OCI-LY7 (cell line): Measurements from ENCODE around the gene TMA7B. TPM values are rescaled to one million over a fixed set of nuclear protein-coding genes. Genes with fewer than 3 reads are reported as not detected.

ENCODE experiments used
- BruUV-seq: library from RNA; stranded (reverse); fragments of 400-500 nt; replicated peaks from 2 replicates; lab custom pipeline; 2021; lab: Mats Ljungman, UMichigan
- CTCF ChIA-PET: fragments of 300-600 bp; sonication (Branson Sonifier 250); formaldehyde crosslinking; loops from one replicate; lab custom pipeline; 2022; ENCODE audit warnings: antibody characterized with exemption; ENCODE audit not compliant: unreplicated experiment; lab: Charles Lee
- POLR2A ChIA-PET: fragments of 300-600 bp; sonication (Branson Sonifier 250); formaldehyde crosslinking; loops from one replicate; lab custom pipeline; 2022; ENCODE audit warnings: antibody characterized with exemption; lab: Charles Lee
- DNase-seq: peaks from one replicate; pipeline ENCODE4 v3.0.0-alpha.2; 2015; ENCODE audit warnings: low spot score
- H2AFZ ChIP-seq: fragments of 200-600 bp; sonication (generic), shearing (Covaris generic); 2 replicates; pipeline ENCODE4 v1.6.1; 2014; ENCODE audit warnings: mild to moderate bottlenecking, antibody characterized with exemption, low read length, moderate library complexity
- H3K27ac ChIP-seq: fragments of 200-600 bp; sonication (generic); 2 replicates; pipeline ENCODE4 v1.5.1; 2014; ENCODE audit warnings: mixed run types, low read depth, mild to moderate bottlenecking, moderate library complexity, low read length, inconsistent platforms; ENCODE audit not compliant: poor library complexity, severe bottlenecking
- H3K36me3 ChIP-seq: fragments of 200-600 bp; sonication (generic); 2 replicates; pipeline ENCODE4 v1.6.1; 2014; ENCODE audit warnings: mild to moderate bottlenecking, antibody characterized with exemption, low read length, moderate library complexity, mixed read lengths; ENCODE audit not compliant: insufficient read depth
- H3K4me1 ChIP-seq: fragments of 200-600 bp; sonication (generic); 2 replicates; pipeline ENCODE4 v1.5.1; 2014; ENCODE audit warnings: mild to moderate bottlenecking, low read length; ENCODE audit not compliant: insufficient read depth, poor library complexity, severe bottlenecking
- H3K4me2 ChIP-seq: fragments of 200-600 bp; sonication (generic); 2 replicates; pipeline ENCODE4 v1.6.1; 2014; ENCODE audit warnings: mild to moderate bottlenecking, low read length
- H3K4me3 ChIP-seq: fragments of 200-600 bp; sonication (generic); 2 replicates; pipeline ENCODE4 v1.5.1; 2014; ENCODE audit warnings: mild to moderate bottlenecking, low read depth, low read length; ENCODE audit not compliant: poor library complexity, severe bottlenecking
- H3K79me2 ChIP-seq: fragments of 200-600 bp; sonication (generic); 2 replicates; pipeline ENCODE4 v1.6.1; 2016; ENCODE audit warnings: low read depth, mild to moderate bottlenecking, low read length, moderate library complexity, mixed read lengths; ENCODE audit not compliant: insufficient read depth
- H3K9me2 ChIP-seq: fragments of 200-600 bp; sonication (generic); 2 replicates; pipeline ENCODE4 v1.6.1; 2016; ENCODE audit warnings: mild to moderate bottlenecking, low read length, mixed read lengths; ENCODE audit not compliant: insufficient read depth
- H3K9me3 ChIP-seq: fragments of 200-600 bp; sonication (generic); 2 replicates; pipeline ENCODE4 v1.6.1; 2014; ENCODE audit warnings: mild to moderate bottlenecking, mixed run types, low read length, mixed read lengths
- H4K20me1 ChIP-seq: fragments of 200-600 bp; sonication (generic); 2 replicates; pipeline ENCODE4 v1.6.1; 2014; ENCODE audit warnings: mild to moderate bottlenecking, antibody characterized with exemption, low read length, moderate library complexity, mixed read lengths; ENCODE audit not compliant: insufficient read depth
- CTCF ChIP-seq: fragments of 200-600 bp; sonication (generic); conservative IDR thresholded peaks from 2 replicates; pipeline ENCODE4 v1.5.1; 2014; ENCODE audit warnings: mild to moderate bottlenecking, antibody characterized with exemption, low read length, moderate library complexity, mixed read lengths
- EZH2phosphoT487 ChIP-seq: fragments of 200-600 bp; sonication (generic); IDR thresholded peaks from 2 replicates; pipeline ENCODE4 v1.6.1; 2018; ENCODE audit warnings: low read depth, borderline replicate concordance, mild to moderate bottlenecking, mixed run types, antibody characterized with exemption, low read length, moderate library complexity, mixed read lengths
- intact Hi-C: fragments of 100-400 bp; cut with micrococcal nuclease; formaldehyde crosslinking; loops from one replicate; pipeline ENCODE4 v1.10.0; 2022; ENCODE audit not compliant: unreplicated experiment
- total RNA-seq, 2 experiments: library from RNA; depleted of rRNA in 1 of 2; stranded (reverse); fragments of >200 nt in 1 of 2; shearing (Covaris generic) in 1 of 2; gene quantifications; 2 replicates each; pipeline ENCODE4 v1.2.3, GENCODE V29; 2014 to 2022

The TMA7B gene
- total RNA-seq, 2 experiments from 2014 or later: not detected

GRCh38 chr22:39995393-39996252 lies 35.4 kb downstream of the TMA7B start:
- intact Hi-C loops: no loop called here
- H2AFZ ChIP-seq: no peak overlapping the region
- DNase-seq: no peak
- no peak overlapping the region for H3K4me3 ChIP-seq
- ChIA-PET CTCF (no interaction called here), POLR2A (no interaction called here)
- no peak overlapping the region for H3K27ac ChIP-seq
- BruUV-seq: no TSS peak
- H3K4me1 ChIP-seq: no peaks in the 10 kb centered on the region
- no peak overlapping the region for H3K4me2 ChIP-seq
- no peaks in the 10 kb centered on the region for H4K20me1 ChIP-seq
- H3K9me3 ChIP-seq: no peaks in the 10 kb centered on the region
- H3K36me3 ChIP-seq: no peaks in the 10 kb centered on the region
- H3K9me2 ChIP-seq: no peaks in the 10 kb centered on the region
- no peaks in the 10 kb centered on the region for H3K79me2 ChIP-seq
- TF ChIP-seq EZH2phosphoT487 (no peak), CTCF (no peak)

- Histone ChIP-seq H3K4me1 (no peaks in the 10 kb centered on the region), H4K20me1 (no peaks in the 10 kb centered on the region), H3K4me2 (no peak overlapping the region), H3K36me3 (no peaks in the 10 kb centered on the region), H3K79me2 (no peaks in the 10 kb centered on the region), H3K27ac (no peak overlapping the region), H3K9me2 (no peaks in the 10 kb centered on the region), H3K9me3 (no peaks in the 10 kb centered on the region), H2AFZ (no peak overlapping the region), H3K4me3 (no peak overlapping the region)
- TF ChIP-seq CTCF: no peak
- no peak for TF ChIP-seq EZH2phosphoT487
- no peak for DNase-seq
- intact Hi-C loops: no loop called here
- BruUV-seq: no TSS peak
- ChIA-PET CTCF (no interaction called here), POLR2A (no interaction called here)
These were observed 36.5 kb downstream of the TMA7B start for GRCh38 chr22:39996732-39997131.

GRCh38 chr22:39997421-39997820 lies 37.2 kb downstream of the TMA7B start:
- Histone ChIP-seq H3K9me2 (no peaks in the 10 kb centered on the region), H3K27ac (no peak overlapping the region), H4K20me1 (no peaks in the 10 kb centered on the region), H3K4me2 (no peak overlapping the region), H2AFZ (no peak overlapping the region), H3K36me3 (no peaks in the 10 kb centered on the region), H3K4me1 (no peaks in the 10 kb centered on the region), H3K79me2 (no peaks in the 10 kb centered on the region), H3K4me3 (no peak overlapping the region), H3K9me3 (no peaks in the 10 kb centered on the region)
- ChIA-PET POLR2A (no interaction called here), CTCF (interaction anchor here (0.6 kb wide), 1 partner anchor 12 kb away, joined by 3 read pairs; no protein-coding TSS in a partner anchor)
- no peak for DNase-seq
- intact Hi-C loops: no loop called here
- no TSS peak for BruUV-seq
- TF ChIP-seq CTCF (no peak), EZH2phosphoT487 (no peak)
